GM23338 (cell line): ENCODE results near the gene MGLL. TPM values are rescaled to one million over a fixed set of nuclear protein-coding genes. Genes with fewer than 3 reads are reported as not detected.

ENCODE experiments used
- ATAC-seq: fragments of 200-7000 bp; cut with Tn5 transposase; 3 replicates; pipeline ENCODE4 v1.9.1; 2020
- DNase-seq: peaks from one replicate; pipeline ENCODE4 v3.0.0-alpha.2; 2015; ENCODE audit warnings: low spot score
- H2AFZ ChIP-seq: fragments of 200-600 bp; sonication (generic); 2 replicates; pipeline ENCODE4 v1.8.0; 2016; ENCODE audit warnings: antibody characterized with exemption, mild to moderate bottlenecking, moderate library complexity
- H3F3A ChIP-seq: fragments of 200-600 bp; sonication (generic); replicated peaks from 2 replicates; pipeline ENCODE4 v1.8.0; 2017; ENCODE audit warnings: antibody characterized with exemption, mixed run types, low read depth
- H3K27ac ChIP-seq: fragments of 200-600 bp; sonication (generic); 2 replicates; pipeline ENCODE4 v1.6.1; 2016; ENCODE audit warnings: low read depth
- H3K27me3 ChIP-seq: fragments of 200-600 bp; sonication (generic); 2 replicates; pipeline ENCODE4 v1.8.0; 2016; ENCODE audit warnings: mild to moderate bottlenecking, mixed run types, moderate library complexity; ENCODE audit not compliant: insufficient read depth
- H3K36me3 ChIP-seq: fragments of 200-600 bp; sonication (generic); 2 replicates; pipeline ENCODE4 v1.8.0; 2016; ENCODE audit warnings: mild to moderate bottlenecking; ENCODE audit not compliant: insufficient read depth
- H3K4me1 ChIP-seq: fragments of 200-600 bp; sonication (generic); 2 replicates; pipeline ENCODE4 v1.8.0; 2016; ENCODE audit warnings: mild to moderate bottlenecking, moderate library complexity; ENCODE audit not compliant: insufficient read depth
- H3K4me2 ChIP-seq: fragments of 200-600 bp; sonication (generic); 2 replicates; pipeline ENCODE4 v1.7.1; 2017; ENCODE audit warnings: mixed run types
- H3K4me3 ChIP-seq: fragments of 200-600 bp; sonication (generic); 2 replicates; pipeline ENCODE4 v1.6.1; 2016; ENCODE audit warnings: mixed run types
- H3K79me2 ChIP-seq: fragments of 200-600 bp; sonication (generic); replicated peaks from 2 replicates; pipeline ENCODE4 v1.8.0; 2017; ENCODE audit warnings: mild to moderate bottlenecking; ENCODE audit not compliant: insufficient read depth
- H3K9me2 ChIP-seq: fragments of 200-600 bp; sonication (generic); 2 replicates; pipeline ENCODE4 v1.8.0; 2017; ENCODE audit not compliant: insufficient read depth
- H4K20me1 ChIP-seq: fragments of 200-600 bp; sonication (generic); replicated peaks from 2 replicates; pipeline ENCODE4 v1.8.0; 2017; ENCODE audit warnings: mild to moderate bottlenecking; ENCODE audit not compliant: insufficient read depth
- H3K27ac Mint-ChIP-seq: 2 replicates; pipeline ENCODE4 v1.8.0; 2020; ENCODE audit warnings: inconsistent platforms, mild to moderate bottlenecking, moderate library complexity, mixed read lengths
- H3K27me3 Mint-ChIP-seq: 3 replicates; pipeline ENCODE4 v1.8.0; 2022; ENCODE audit warnings: low read depth, mild to moderate bottlenecking, moderate library complexity, mixed read lengths, inconsistent platforms; ENCODE audit not compliant: insufficient read depth, poor library complexity
- H3K36me3 Mint-ChIP-seq: 3 replicates; pipeline ENCODE4 v1.8.0; 2021; ENCODE audit warnings: low read depth, mild to moderate bottlenecking, inconsistent platforms, moderate library complexity, mixed read lengths
- H3K4me1 Mint-ChIP-seq: 3 replicates; pipeline ENCODE4 v1.8.0; 2020; ENCODE audit warnings: mild to moderate bottlenecking, inconsistent platforms, mixed read lengths
- H3K4me3 Mint-ChIP-seq: 3 replicates; pipeline ENCODE4 v1.8.0; 2021; ENCODE audit warnings: moderate library complexity, mild to moderate bottlenecking, inconsistent platforms, mixed read lengths
- H3K9me3 Mint-ChIP-seq: 3 replicates; pipeline ENCODE4 v1.8.0; 2020; ENCODE audit warnings: moderate library complexity, mild to moderate bottlenecking, inconsistent platforms, mixed read lengths
- CREB1 ChIP-seq: fragments of 250-450 bp; sonication (Bioruptor Pico); IDR thresholded peaks from 2 replicates; pipeline ENCODE4 v1.5.0; 2020; ENCODE audit warnings: low read depth, mild to moderate bottlenecking, moderate library complexity
- EZH2 ChIP-seq: fragments of 200-600 bp; sonication (generic); IDR thresholded peaks from one replicate; pipeline ENCODE4 v1.8.0; 2017; ENCODE audit warnings: antibody characterized with exemption, mild to moderate bottlenecking, low read depth; ENCODE audit not compliant: unreplicated experiment
- EZH2phosphoT487 ChIP-seq: fragments of 200-600 bp; sonication (generic); IDR thresholded peaks from one replicate; pipeline ENCODE4 v1.8.1; 2018; ENCODE audit warnings: antibody characterized with exemption; ENCODE audit not compliant: unreplicated experiment
- NANOG ChIP-seq: IDR thresholded peaks from 2 replicates; pipeline ENCODE4 v1.6.1; 2016; ENCODE audit warnings: antibody characterized with exemption, borderline replicate concordance
- POLR2AphosphoS5 ChIP-seq: IDR thresholded peaks from 2 replicates; pipeline ENCODE4 v1.6.1; 2016; ENCODE audit warnings: antibody characterized with exemption, low read depth
- STAT1 ChIP-seq: IDR thresholded peaks from one replicate; pipeline ENCODE4 v1.6.1; 2016; ENCODE audit warnings: antibody characterized with exemption; ENCODE audit not compliant: unreplicated experiment
- ZNF114 ChIP-seq: fragments of 250-450 bp; sonication (Bioruptor Pico); IDR thresholded peaks from 2 replicates; pipeline ENCODE4 v1.5.0; 2020; ENCODE audit warnings: mild to moderate bottlenecking, moderate library complexity
- ZNF331 ChIP-seq: fragments of 250-450 bp; sonication (Bioruptor Pico); IDR thresholded peaks from 2 replicates; pipeline ENCODE4 v1.5.0; 2020; ENCODE audit warnings: low read depth, mild to moderate bottlenecking, moderate library complexity
- polyA plus RNA-seq: library from polyadenylated mRNA; unstranded; fragments of >200 nt; fragmentation: Nextera tagmentation; extraction: Ambion mirVana; gene quantifications from 2 replicates; pipeline ENCODE4 v1.2.1, GENCODE V29; 2016
- total RNA-seq: library from RNA; depleted of rRNA; stranded (reverse); fragments of >200 nt; shearing (Covaris generic); gene quantifications from 2 replicates; pipeline ENCODE4 v1.2.3, GENCODE V29; 2014
- TF ChIP-seq, protein P1 (sequence below): IDR thresholded peaks from one replicate; pipeline ENCODE4 v1.6.1; 2018; ENCODE audit warnings: antibody characterized with exemption; ENCODE audit not compliant: unreplicated experiment
- TF ChIP-seq, protein P2 (sequence below), 2 experiments: fragments of 200-600 bp in 1 of 2; sonication (generic) in 1 of 2; conservative IDR thresholded peaks; 2 replicates each; pipeline versions ENCODE4 v1.5.1 to v1.6.1; 2016 to 2017; ENCODE audit warnings: antibody characterized with exemption in 2 of 2, low read depth in 2 of 2, mild to moderate bottlenecking in 2 of 2, moderate library complexity in 1 of 2
- TF ChIP-seq, protein P3 (sequence below): IDR thresholded peaks from 2 replicates; pipeline ENCODE4 v1.6.1; 2016; ENCODE audit warnings: antibody characterized with exemption

MGLL gene
- total and polyA plus RNA-seq, 2 experiments from 2014 or later: 0.71 to 0.83 TPM

DNA sequence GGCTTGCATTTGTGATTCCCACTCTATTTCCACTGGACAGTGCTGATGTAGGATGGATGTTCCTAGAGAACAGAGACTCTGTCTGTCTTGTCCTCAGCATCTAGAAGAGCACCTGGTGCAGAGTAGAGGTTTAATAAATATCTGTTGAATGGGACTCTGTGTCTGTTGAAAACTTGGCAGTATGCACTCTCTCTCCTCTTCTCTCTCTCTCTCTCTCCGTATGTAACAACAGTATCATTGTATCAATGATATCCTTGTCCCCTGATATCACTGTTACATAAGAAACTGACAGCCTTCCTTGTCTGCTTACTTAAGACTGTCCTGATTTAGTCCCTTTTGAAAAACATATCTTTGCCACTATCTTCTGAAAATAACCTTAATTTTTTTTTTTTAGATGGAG, 24.3 kb upstream of the MGLL start:
- H3K9me3 Mint-ChIP-seq: no peaks in the 10 kb centered on the region
- no peak overlapping the region for H3K27ac ChIP-seq
- ATAC-seq (no peak), DNase-seq (no peak)
- H3K9me2 ChIP-seq: no peaks in the 10 kb centered on the region
- H3K4me2 ChIP-seq: no peak overlapping the region
- H3K27me3 ChIP-seq: no peaks in the 10 kb centered on the region
- H3K36me3 Mint-ChIP-seq: no peaks in the 10 kb centered on the region
- H3F3A ChIP-seq: no peaks in the 10 kb centered on the region
- peaks cover 17% of the 10 kb centered on the region for H3K4me1 Mint-ChIP-seq
- no peaks in the 10 kb centered on the region for H4K20me1 ChIP-seq
- no peak overlapping the region for H3K4me3 Mint-ChIP-seq
- no peak overlapping the region for H3K27ac Mint-ChIP-seq
- H3K4me3 ChIP-seq: no peak overlapping the region
- H3K36me3 ChIP-seq: no peaks in the 10 kb centered on the region
- TF ChIP-seq, protein P1, sequence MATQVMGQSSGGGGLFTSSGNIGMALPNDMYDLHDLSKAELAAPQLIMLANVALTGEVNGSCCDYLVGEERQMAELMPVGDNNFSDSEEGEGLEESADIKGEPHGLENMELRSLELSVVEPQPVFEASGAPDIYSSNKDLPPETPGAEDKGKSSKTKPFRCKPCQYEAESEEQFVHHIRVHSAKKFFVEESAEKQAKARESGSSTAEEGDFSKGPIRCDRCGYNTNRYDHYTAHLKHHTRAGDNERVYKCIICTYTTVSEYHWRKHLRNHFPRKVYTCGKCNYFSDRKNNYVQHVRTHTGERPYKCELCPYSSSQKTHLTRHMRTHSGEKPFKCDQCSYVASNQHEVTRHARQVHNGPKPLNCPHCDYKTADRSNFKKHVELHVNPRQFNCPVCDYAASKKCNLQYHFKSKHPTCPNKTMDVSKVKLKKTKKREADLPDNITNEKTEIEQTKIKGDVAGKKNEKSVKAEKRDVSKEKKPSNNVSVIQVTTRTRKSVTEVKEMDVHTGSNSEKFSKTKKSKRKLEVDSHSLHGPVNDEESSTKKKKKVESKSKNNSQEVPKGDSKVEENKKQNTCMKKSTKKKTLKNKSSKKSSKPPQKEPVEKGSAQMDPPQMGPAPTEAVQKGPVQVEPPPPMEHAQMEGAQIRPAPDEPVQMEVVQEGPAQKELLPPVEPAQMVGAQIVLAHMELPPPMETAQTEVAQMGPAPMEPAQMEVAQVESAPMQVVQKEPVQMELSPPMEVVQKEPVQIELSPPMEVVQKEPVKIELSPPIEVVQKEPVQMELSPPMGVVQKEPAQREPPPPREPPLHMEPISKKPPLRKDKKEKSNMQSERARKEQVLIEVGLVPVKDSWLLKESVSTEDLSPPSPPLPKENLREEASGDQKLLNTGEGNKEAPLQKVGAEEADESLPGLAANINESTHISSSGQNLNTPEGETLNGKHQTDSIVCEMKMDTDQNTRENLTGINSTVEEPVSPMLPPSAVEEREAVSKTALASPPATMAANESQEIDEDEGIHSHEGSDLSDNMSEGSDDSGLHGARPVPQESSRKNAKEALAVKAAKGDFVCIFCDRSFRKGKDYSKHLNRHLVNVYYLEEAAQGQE: no peak
- TF ChIP-seq EZH2phosphoT487 (no peak), ZNF331 (CRISPR knock-in tag) (no peak), POLR2AphosphoS5 (no peak), NANOG (no peak), EZH2 (no peak), ZNF114 (CRISPR knock-in tag) (no peak), STAT1 (no peak), CREB1 (CRISPR knock-in tag) (no peak)
- TF ChIP-seq, protein P2, sequence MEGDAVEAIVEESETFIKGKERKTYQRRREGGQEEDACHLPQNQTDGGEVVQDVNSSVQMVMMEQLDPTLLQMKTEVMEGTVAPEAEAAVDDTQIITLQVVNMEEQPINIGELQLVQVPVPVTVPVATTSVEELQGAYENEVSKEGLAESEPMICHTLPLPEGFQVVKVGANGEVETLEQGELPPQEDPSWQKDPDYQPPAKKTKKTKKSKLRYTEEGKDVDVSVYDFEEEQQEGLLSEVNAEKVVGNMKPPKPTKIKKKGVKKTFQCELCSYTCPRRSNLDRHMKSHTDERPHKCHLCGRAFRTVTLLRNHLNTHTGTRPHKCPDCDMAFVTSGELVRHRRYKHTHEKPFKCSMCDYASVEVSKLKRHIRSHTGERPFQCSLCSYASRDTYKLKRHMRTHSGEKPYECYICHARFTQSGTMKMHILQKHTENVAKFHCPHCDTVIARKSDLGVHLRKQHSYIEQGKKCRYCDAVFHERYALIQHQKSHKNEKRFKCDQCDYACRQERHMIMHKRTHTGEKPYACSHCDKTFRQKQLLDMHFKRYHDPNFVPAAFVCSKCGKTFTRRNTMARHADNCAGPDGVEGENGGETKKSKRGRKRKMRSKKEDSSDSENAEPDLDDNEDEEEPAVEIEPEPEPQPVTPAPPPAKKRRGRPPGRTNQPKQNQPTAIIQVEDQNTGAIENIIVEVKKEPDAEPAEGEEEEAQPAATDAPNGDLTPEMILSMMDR (conservative IDR thresholded peaks at IDR 0.05; ENCODE audit: low read depth in 2 of 2): no peak
- TF ChIP-seq, protein P3, sequence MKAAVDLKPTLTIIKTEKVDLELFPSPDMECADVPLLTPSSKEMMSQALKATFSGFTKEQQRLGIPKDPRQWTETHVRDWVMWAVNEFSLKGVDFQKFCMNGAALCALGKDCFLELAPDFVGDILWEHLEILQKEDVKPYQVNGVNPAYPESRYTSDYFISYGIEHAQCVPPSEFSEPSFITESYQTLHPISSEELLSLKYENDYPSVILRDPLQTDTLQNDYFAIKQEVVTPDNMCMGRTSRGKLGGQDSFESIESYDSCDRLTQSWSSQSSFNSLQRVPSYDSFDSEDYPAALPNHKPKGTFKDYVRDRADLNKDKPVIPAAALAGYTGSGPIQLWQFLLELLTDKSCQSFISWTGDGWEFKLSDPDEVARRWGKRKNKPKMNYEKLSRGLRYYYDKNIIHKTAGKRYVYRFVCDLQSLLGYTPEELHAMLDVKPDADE: no peak
- no peaks in the 10 kb centered on the region for H3K79me2 ChIP-seq
- peaks cover 3% of the 10 kb centered on the region for H3K27me3 Mint-ChIP-seq
- no peak overlapping the region for H2AFZ ChIP-seq
- peaks cover 4% of the 10 kb centered on the region; the same call in 1 of the 2 replicates for H3K4me1 ChIP-seq
